ENCODE measurements around the gene SYT9. TPM values are rescaled to one million over a fixed set of nuclear protein-coding genes. Genes with fewer than 3 reads are reported as not detected.

The SYT9 gene
- polyA plus RNA-seq, 2 of the 4 experiments (the other 2 are of a cell fraction), result 0.10 TPM; not detected in 1

- 57% methylated on average over 4 of the region's 4 CpGs for WGBS (ENCODE audit: missing lambda C conversion rate)
- no peak for ATAC-seq
- Histone ChIP-seq H3K4me2 (no peak overlapping the region), H3K9me3 (no peaks in the 10 kb centered on the region), H3K27ac (no peak overlapping the region), H3K4me1 (no peaks in the 10 kb centered on the region), H3K4me3 (no peak overlapping the region)
- TF ChIP-seq HOXB13 (CRISPR knock-in tag; IDR thresholded peaks at IDR 0.05; ENCODE audit: low read depth) (no peak), POLR2AphosphoS2 (conservative IDR thresholded peaks at IDR 0.05; ENCODE audit: low read length) (no peak), ZSCAN20 (CRISPR knock-in tag; IDR thresholded peaks at IDR 0.05) (no peak), ZFP36 (IDR thresholded peaks at IDR 0.05; ENCODE audit: borderline replicate concordance, partially characterized antibody) (no peak), SMC3 (IDR thresholded peaks at IDR 0.05) (no peak), JUN (IDR thresholded peaks at IDR 0.05) (no peak), REST (IDR thresholded peaks at IDR 0.05) (no peak), PBX3 (IDR thresholded peaks at IDR 0.05) (no peak), HEYL (CRISPR knock-in tag; IDR thresholded peaks at IDR 0.05) (no peak), KDM5A (IDR thresholded peaks at IDR 0.05) (no peak), RAD21 (conservative IDR thresholded peaks at IDR 0.05 in 1 of 2, IDR thresholded peaks at IDR 0.05 in 1 of 2) (no peak), ESRRA (IDR thresholded peaks at IDR 0.05; ENCODE audit: borderline replicate concordance, low read length) (no peak), EHMT2 (IDR thresholded peaks at IDR 0.05; ENCODE audit: low read depth) (no peak), BHLHE40 (IDR thresholded peaks at IDR 0.05; ENCODE audit: low read depth, low read length) (no peak), EHF (CRISPR knock-in tag; IDR thresholded peaks at IDR 0.05) (no peak), RARB (CRISPR knock-in tag; IDR thresholded peaks at IDR 0.05) (no peak), EP300 (IDR thresholded peaks at IDR 0.05) (no peak), HOXA7 (CRISPR knock-in tag; IDR thresholded peaks at IDR 0.05) (no peak), HMGXB4 (CRISPR knock-in tag; IDR thresholded peaks at IDR 0.05; ENCODE audit: borderline replicate concordance) (no peak)
- ChIA-PET CTCF (interaction anchor here (0.6 to 4.7 kb wide), 5 partner anchors 8 to 444 kb away, joined by 3 to 26 read pairs (median 4); no protein-coding TSS in a partner anchor), POLR2A (no interaction called here)
- no peak for DNase-seq (ENCODE audit: low read depth in 1 of 2, low spot score in 1 of 2)
- no peak for FAIRE-seq
Measured at GRCh38 chr11:7449841-7450214, 198.1 kb downstream of the SYT9 start.

GRCh38 chr11:7450836-7451235 is 199.1 kb downstream of the SYT9 start:
- no peak overlapping the region for H3K27ac ChIP-seq
- no peak for TF ChIP-seq CBX8 (IDR thresholded peaks at IDR 0.05)
- no peak for TF ChIP-seq HOXB13 (CRISPR knock-in tag; IDR thresholded peaks at IDR 0.05; ENCODE audit: low read depth)
- TF ChIP-seq MYC (IDR thresholded peaks at IDR 0.05; ENCODE audit: borderline replicate concordance, low read length), result no peak
- no peak for TF ChIP-seq POLR2A (IDR thresholded peaks at IDR 0.05; ENCODE audit: low read length)
- TF ChIP-seq JUNB (IDR thresholded peaks at IDR 0.05), result no peak
- TF ChIP-seq ZSCAN20 (CRISPR knock-in tag; IDR thresholded peaks at IDR 0.05), result no peak
- no peak for TF ChIP-seq HOXA7 (CRISPR knock-in tag; IDR thresholded peaks at IDR 0.05)
- ChIA-PET POLR2A (no interaction called here), CTCF (interaction anchor here (0.9 to 4.7 kb wide), 5 partner anchors 9 to 355 kb away, joined by 3 to 26 read pairs (median 3); no protein-coding TSS in a partner anchor)
- ATAC-seq (no peak), DNase-seq (ENCODE audit: low read depth in 1 of 2, low spot score in 1 of 2) (no peak), FAIRE-seq (no peak)
- 31% methylated on average over 3 of the region's 3 CpGs for WGBS (ENCODE audit: missing lambda C conversion rate)
- no peak overlapping the region for H3K4me3 ChIP-seq
- H3K4me2 ChIP-seq, result no peak overlapping the region
- H3K4me1 ChIP-seq, result no peaks in the 10 kb centered on the region
- no peaks in the 10 kb centered on the region for H3K9me3 ChIP-seq

Data from A549 (cell line).